SH-SY5Y (cell line): ENCODE data around the gene ATP9B.

ENCODE experiments used
- GATA2 ChIP-seq: IDR thresholded peaks from 2 replicates; pipeline ENCODE4 v1.6.1; 2011; ENCODE audit warnings: mild to moderate bottlenecking, low read depth, low read length
- GATA3 ChIP-seq: IDR thresholded peaks from 2 replicates; pipeline ENCODE4 v1.6.1; 2011; ENCODE audit warnings: low read depth, mild to moderate bottlenecking, low read length, moderate library complexity

Gene ATP9B

GRCh38 chr18:79250301-79250981, 181.2 kb downstream of the ATP9B start:
- TF ChIP-seq GATA2 (peak; percentile 79), GATA3 (peak; percentile 88)

GRCh38 chr18:79251021-79251420, 181.8 kb downstream of the ATP9B start:
- no peak for TF ChIP-seq GATA3
- TF ChIP-seq GATA2 = no peak

GRCh38 chr18:79252904-79253633, 183.9 kb downstream of the ATP9B start:
- TF ChIP-seq GATA2 (no peak), GATA3 (no peak)

- TF ChIP-seq GATA3 = no peak
- TF ChIP-seq GATA2 = no peak
These were observed 188.3 kb downstream of the ATP9B start for GRCh38 chr18:79257480-79257879.

- TF ChIP-seq GATA3 = no peak
- TF ChIP-seq GATA2 = no peak
These were observed 189.3 kb downstream of the ATP9B start for GRCh38 chr18:79258447-79258846.

GRCh38 chr18:79259218-79259617, 190.0 kb downstream of the ATP9B start:
- TF ChIP-seq GATA2 = no peak
- TF ChIP-seq GATA3 = no peak

GRCh38 chr18:79260023-79260422, 190.8 kb downstream of the ATP9B start:
- no peak for TF ChIP-seq GATA2
- no peak for TF ChIP-seq GATA3

- TF ChIP-seq GATA3 (no peak), GATA2 (no peak)
These were observed 191.3 kb downstream of the ATP9B start for GRCh38 chr18:79260510-79260909.

- TF ChIP-seq GATA3 = no peak
- no peak for TF ChIP-seq GATA2
These were observed 203.7 kb downstream of the ATP9B start for GRCh38 chr18:79272916-79273315.

GRCh38 chr18:79274823-79275222, 205.6 kb downstream of the ATP9B start:
- no peak for TF ChIP-seq GATA3
- no peak for TF ChIP-seq GATA2

GRCh38 chr18:79275461-79275860, 206.3 kb downstream of the ATP9B start:
- no peak for TF ChIP-seq GATA2
- TF ChIP-seq GATA3 = no peak

GRCh38 chr18:79275992-79276391, 206.8 kb downstream of the ATP9B start:
- TF ChIP-seq GATA2 (no peak), GATA3 (no peak)

- no peak for TF ChIP-seq GATA3
- no peak for TF ChIP-seq GATA2
These were observed 209.7 kb downstream of the ATP9B start for GRCh38 chr18:79278896-79279295.

- TF ChIP-seq GATA3 = no peak
- peak; percentile 26; the same call in 1 of the 2 replicates for TF ChIP-seq GATA2
These were observed 214.1 kb downstream of the ATP9B start for GRCh38 chr18:79283131-79283810.
